GM13976 (cell line): Measurements from ENCODE around the gene TF.

ENCODE experiments used
- DNase-seq: peaks from one replicate; pipeline ENCODE4 v3.0.0; 2012; ENCODE audit warnings: low spot score
- CTCF ChIP-seq: IDR thresholded peaks from 2 replicates; pipeline ENCODE4 v1.5.1; 2012; ENCODE audit warnings: borderline replicate concordance, mild to moderate bottlenecking; ENCODE audit not compliant: insufficient read depth; ENCODE audit errors: extremely low read depth, missing control alignments, control extremely low read depth
- in situ Hi-C: fragments of 300-500 bp; cut with MboI; formaldehyde crosslinking; loops from one replicate; pipeline ENCODE4 v1.12.0; 2022; ENCODE audit warnings: low sequenced_read_pairs, mixed read lengths, inconsistent platforms; ENCODE audit not compliant: unreplicated experiment

TF gene

GRCh38 chr3:133833267-133833666, 87.1 kb downstream of the TF start:
- in situ Hi-C loops: no loop called here
- no peak for TF ChIP-seq CTCF
- no peak for DNase-seq

GRCh38 chr3:133833880-133834620, 87.9 kb downstream of the TF start:
- no peak for TF ChIP-seq CTCF
- DNase-seq: no peak
- in situ Hi-C loops: no loop called here

GRCh38 chr3:133834621-133835417, 88.6 kb downstream of the TF start:
- DNase-seq: no peak
- in situ Hi-C loops: no loop called here
- no peak for TF ChIP-seq CTCF

- in situ Hi-C loops: no loop called here
- no peak for TF ChIP-seq CTCF
- DNase-seq: no peak
Observed at GRCh38 chr3:133835418-133835743, 89.2 kb downstream of the TF start.

GRCh38 chr3:133835961-133836360, 89.8 kb downstream of the TF start:
- in situ Hi-C loops: no loop called here
- DNase-seq: no peak
- no peak for TF ChIP-seq CTCF

GRCh38 chr3:133836497-133837158, 90.4 kb downstream of the TF start:
- no peak for TF ChIP-seq CTCF
- DNase-seq: no peak
- in situ Hi-C loops: no loop called here
